Activated CD4-positive, alpha-beta T cell treated with anti-CD3 and anti-CD28 coated beads, Interleukin-2, amount 50 U/mL, for 48 hours (primary cell): ENCODE results near the gene EFEMP1.

Source experiments
- DNase-seq, 2 experiments: peaks; one replicate each; pipeline ENCODE4 v3.0.0-alpha.2; 2020

EFEMP1 gene

DNA sequence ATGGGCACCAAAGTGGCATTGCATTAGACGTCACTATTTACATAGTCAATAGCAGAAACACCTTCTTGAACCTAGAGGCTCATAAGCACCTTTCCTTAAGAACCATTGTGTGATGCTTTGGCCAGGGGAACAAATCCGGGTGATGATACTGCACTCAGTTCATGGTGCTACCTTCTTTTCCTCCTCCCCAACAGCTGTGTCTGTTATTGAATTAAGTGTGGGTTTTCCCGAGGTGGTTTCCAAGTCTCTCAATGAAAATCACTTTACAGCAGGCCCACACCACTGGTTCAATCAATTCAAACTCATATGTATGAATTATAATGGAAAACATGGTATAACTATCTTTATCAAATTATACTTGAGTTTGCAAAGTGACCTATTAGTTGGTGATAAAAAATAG is 9.3 kb upstream of the EFEMP1 start:
- no peak for DNase-seq

DNA sequence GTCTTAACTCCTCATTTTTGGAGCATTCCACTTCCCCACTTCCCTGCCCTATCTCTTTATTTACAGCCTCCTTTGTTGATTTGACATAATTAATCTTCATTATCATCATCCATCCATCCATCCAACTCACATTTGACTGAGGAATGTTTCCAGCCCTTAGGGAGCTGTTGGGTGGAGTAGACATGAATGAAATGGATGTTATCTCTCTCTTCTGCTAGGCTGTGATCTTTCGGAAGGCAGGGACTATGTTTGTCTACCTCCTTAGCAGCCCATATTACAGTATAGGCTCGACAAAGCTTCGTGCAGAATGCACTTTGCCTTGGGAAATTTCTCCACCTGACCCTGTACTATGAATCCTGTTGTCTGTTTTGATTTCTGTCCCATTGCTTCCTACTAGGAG is 7.7 kb upstream of the EFEMP1 start:
- no peak for DNase-seq

DNA sequence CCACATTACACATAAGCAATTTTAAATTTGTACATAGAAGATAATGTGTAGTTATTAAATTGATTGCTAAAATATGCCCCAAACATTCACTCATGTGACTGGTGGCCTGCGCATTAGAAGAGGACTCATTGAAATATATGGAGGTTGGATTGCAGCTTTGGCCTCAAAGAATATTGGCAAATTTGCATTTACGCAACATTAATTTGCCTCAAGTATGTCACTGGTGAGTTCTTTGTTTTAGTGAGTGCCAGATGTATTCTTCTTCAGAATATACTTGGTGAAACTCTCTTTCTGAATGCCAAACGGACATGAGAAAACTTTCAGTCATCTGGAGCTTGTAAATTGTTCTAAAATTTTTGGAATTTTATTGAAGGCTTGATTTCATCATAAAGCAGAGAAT is 5.9 kb upstream of the EFEMP1 start:
- no peak for DNase-seq

DNA sequence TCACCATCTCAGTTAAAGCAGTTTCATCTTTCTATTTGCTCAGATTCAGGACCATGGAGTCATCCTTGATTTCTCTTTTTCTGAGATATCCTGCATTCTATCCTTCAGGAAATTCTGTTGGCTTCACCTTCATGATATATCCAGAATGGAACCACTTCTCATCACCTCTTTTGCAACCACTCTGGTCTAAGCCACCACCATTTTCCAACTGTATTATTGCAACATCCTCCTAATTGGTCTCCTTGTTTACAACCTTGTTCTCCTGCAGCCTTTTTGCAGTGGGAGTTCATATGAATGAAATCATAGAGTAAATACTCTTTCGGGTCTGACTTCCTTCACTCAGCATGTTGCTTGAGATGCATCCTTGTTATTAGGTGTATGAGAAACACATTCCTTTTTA is 3.4 kb upstream of the EFEMP1 start:
- DNase-seq = no peak

DNA sequence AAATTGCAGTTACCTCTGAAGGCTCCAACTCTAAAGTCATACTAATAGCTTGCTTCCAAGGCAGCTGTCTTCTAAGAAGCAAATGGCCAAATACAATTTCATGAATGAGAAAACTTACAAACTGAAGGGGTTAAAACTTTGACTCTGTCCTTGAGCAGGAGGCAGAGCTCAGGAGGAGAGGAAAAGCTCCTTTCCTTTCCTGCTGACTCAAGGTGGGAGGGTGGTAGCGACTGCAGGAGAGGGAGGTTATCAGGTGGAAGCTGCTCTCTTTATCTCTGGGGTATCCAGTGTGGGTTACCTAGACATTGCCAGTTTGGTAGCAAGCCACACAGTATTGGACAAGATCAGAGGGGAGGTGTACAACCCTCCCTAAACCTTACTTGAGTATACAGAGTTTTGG is 2.7 kb upstream of the EFEMP1 start:
- DNase-seq = no peak

DNA sequence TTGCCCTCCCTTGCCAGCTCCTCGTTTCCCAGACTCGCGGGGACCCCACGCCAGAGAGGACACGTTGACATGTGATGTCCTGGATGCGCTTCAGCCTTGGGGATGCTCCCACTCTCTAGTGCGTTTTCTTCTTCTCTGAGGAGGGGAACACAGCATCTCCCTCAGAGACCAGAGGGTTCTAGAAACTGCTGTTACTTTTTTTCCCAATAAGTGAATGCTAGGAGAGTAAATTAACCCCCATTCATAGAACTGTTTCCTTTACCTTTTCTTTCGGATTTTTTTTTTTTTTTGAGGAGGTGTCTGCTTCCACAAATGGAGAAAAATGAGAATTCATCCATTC is 370 bp upstream of the EFEMP1 start:
- no peak for DNase-seq

DNA sequence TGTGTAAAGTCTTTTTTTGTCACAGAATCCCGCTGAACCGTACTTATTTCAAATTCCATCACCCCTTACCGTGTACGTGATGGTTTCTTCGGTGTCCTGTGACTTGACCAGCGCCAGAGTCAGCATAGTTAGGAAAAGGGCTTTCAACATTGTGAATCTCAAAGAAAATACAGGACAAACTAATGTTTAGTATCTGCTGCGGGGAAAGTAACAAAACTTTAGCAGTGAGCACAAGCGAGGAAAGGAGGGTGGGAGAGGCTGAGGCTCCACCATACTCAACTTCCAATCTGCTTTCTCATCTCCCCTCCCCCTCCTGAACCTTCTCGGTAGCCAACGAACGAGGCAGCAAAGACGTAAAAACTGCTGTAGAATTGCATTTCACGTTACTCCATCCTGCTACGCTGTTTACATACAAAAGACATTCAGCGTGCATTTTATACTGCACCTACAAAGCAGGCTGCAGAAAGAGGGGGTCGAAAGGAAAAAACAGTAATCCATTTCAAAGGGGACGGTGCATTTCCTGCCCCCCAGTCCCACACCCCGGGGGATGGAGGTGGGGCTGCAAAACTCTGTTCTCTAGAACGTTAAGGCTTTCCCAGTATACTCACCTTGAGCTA is 1.2 kb downstream of the EFEMP1 start:
- no peak for DNase-seq

DNA sequence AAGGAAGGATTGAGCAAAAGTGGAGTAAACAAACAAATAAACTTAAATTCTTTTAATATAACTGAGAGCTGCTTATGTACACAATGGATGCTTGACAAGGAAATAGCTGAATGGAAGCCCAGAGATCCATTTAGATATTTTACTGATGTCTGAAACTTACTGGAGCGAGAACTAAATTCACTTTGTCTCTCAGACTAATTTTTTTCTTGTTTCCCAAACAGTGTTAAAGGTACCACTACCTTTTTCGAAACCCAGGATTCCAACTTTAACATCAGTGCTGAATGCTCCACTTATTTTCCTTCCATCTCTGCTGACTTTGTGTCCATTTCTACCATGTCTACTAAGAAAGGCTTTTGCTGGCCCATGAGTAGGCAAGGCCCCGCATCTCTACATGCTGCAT is 4.0 kb downstream of the EFEMP1 start:
- DNase-seq = no peak

DNA sequence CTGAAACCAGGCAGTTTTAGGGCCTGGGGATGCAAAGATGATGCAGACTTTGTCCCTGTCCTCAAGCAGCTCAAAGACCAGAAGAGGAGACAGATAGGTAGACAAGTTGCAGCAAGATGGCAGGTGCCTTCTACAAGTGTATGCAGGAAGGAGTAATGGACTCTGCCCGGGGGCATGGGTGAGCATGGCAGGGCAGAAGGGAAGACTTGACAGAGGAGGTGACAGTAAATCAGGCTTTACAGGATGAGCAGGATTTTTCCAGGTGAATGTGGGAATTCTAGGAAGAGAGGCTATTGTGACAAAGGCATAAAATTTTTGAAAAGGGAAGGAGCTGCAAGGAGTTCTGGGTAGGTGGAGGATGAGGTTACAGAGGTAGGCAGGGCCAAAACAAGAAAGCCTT is 4.7 kb downstream of the EFEMP1 start:
- DNase-seq = no peak

DNA sequence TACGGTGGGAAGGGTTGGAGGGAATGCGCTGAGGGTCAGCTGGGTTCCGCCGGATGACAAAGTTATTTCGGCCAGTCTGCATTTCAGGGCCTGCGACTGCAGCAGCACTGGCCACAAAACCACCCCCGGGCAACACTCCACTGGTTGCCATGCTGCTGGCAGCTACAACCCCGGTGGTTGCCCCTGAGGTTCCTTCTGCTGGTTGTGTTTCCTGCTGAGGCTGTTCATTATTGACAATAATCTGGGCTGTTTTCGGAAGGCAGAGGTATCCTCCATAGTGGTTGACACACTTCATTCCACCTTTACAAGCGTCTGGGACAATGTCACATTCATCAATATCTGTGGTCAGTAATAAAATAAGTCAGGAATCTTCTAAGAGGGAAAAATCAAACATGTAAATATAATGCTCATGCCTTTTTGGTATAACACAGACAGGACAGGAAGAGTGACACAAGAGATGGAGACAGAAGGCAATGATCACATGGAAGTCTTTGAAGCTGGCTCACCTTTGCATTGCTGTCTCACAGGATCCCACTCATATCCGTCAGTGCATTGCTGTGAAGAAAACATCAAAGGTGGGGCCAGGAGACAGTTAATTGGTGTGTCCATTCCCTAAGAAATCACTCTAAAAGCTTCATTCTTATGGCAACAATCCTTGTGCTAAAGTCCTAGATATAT is 5.7 kb downstream of the EFEMP1 start:
- no peak for DNase-seq

DNA sequence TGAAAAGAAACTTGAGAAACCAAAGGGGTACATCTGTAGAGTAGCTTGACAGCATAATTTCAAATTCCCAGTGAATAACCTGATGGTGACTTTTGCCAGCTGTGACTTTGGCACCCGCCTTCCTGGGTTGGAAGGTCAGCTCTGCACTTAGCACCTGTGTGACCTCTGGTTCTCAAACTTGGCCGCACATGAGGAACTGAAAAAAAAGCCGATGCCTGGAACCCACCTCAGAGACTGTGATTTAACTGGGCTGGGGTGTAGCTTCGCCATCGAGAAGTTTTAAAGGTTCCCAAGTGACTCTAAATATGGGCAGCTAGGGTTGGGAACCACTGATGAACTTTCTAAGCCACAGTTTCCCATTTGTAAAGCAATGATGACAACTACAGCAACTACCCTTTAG is 6.5 kb downstream of the EFEMP1 start:
- DNase-seq = no peak

DNA sequence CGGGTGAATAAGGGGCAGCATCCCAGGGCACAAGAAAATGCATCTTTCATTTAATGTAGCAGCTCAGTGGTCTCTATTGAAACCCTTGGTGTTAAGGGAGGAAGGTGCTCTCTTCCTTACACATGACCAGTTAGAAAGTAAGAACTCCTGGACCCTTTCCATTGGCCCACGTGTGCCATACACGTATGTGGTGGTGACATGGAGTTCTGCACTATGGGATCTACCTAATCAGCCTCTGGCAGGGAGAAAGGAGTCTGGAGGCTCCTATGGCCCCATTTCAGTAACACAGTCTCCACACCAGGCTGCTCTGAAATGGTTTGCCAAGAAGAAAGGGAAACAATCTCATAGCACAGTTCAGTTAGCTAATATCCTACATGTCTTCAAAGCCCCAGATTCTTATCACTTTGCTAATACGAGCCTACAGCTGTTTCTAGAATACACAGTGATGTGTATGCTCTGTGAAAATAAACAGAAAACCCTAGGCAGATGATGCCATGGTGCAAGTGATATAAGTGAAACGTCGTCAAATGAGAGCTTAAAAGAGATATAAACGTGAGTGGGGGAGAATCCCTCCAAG is 7.0 kb downstream of the EFEMP1 start:
- no peak for DNase-seq

DNA sequence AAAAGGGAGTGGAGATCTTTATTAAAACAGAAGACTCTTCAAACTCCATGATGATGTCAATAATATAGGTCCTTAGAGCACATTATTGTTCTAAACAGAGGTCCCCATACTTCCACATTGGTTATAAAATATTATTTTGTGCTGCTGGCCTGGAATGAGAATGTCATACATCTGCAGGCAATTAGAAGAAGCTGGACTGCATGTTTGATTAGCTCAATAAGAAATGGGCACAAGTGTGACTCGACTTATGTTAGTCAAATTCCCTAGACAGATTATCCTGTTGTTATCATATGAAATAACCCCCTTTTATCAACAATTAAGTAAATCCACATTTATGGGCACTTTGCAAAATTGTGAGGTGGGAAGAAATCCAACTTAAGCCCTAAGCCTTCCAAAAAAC is 8.8 kb downstream of the EFEMP1 start:
- DNase-seq = no peak

DNA sequence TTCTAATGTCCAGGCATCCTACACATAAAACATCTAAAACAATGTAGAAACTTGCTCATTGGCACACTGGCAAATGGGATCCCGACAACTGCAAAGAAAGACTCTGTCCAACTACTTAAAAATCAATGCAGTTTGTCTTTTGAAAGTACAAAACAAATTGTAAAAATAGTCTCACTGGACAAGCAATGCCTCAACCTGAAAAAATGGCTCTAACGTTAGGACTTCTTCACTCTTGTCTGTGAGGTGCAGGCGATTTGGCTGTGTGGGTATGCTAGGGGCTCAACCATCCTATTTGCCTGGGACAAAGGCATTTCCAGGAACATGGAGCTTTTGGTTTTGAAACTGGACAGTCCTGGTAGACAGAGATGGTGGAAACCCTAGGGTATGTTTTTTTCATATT is 10.7 kb downstream of the EFEMP1 start:
- DNase-seq = no peak

DNA sequence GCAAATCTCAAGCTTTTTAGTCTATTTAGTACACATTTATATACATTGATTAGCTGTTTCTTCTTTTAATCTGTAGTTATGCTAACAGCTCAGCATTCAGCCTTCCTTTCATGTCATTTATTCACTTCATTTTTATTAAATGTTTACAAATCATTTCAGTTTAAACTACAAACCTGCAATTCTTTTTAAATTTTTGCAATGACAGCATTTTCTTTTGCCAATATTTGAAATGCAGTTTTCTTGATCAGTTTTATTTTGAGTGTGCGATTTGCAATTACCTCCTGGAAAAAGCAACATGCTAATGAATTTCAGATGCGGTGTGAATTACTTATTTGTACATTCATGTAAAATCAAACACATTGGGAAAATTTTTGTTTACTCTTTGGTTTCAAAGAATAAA is 13.5 kb downstream of the EFEMP1 start:
- DNase-seq = no peak

DNA sequence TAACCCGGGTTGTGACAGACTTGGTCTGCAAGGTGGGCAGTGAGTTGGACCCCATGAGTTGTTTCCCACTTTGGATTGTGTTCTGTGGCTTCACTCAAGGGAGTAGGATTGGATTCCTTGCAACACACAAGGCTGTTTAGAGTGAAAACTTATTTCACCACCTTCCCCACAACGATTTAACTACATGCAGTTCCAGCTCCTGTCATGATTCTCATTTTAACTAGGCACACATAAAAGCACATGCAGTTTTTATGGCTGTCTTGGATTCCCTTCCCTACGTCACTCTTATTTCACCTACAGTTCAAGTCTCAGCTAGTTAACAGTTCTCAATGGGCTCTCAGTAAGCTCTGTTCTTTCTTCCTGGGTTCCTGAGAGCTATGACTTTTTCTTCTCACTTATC is 15.9 kb downstream of the EFEMP1 start:
- DNase-seq = no peak

DNA sequence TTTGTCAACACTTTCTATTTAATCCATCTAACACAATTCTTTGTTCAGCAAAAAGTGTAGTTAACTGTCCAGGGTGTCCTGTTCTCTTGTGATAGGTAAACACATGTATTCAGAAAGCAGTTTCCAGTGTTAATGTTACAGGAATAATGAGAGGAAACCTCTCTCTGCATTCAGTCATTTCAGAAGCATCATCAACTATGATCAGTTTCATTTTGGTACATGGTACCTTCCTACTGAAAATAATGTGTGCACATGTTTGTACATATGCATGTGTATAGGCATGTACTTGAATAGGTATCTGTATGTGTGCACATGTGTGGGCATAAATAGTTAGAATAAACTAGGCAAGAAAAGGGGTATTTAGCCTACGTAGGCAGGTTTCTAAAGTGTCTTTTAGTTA is 16.6 kb downstream of the EFEMP1 start:
- DNase-seq = no peak

DNA sequence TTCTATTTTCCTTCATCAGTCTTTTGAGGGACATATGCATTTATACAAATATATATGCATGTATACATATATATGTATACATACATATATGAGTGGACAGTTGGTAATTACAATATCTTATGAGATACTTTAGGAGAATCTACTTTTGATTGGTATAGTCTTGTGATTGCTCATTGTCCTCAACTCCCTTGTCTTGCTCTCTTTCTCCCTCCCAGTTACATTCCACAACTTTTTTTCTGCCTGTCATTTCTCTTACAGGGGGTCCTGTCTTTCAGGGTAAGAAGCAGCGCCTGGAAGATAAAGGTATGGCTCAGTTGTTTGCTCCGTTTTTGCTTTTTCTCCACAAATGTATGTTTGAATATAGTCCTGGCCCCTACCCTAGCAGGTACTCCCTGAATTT is 19.9 kb downstream of the EFEMP1 start:
- DNase-seq = no peak

DNA sequence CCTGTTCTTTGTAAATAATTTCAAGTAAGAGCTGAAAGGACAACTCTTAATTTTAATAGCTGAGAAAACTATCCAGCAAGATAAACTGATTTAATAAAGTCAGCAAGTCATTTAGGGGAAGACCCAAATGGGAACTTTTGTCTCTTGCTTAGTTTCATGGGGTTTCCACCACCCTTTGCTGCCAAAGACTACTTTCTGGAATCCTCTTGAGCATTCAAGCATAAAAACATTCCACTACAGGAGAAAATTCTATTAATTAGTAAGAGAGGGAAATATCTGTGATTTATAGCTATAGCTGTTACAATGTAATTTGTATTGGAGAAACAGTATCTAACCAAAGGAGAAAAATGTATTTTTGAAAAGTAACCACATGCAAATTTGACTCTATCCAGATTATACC is 20.6 kb downstream of the EFEMP1 start:
- DNase-seq = no peak

DNA sequence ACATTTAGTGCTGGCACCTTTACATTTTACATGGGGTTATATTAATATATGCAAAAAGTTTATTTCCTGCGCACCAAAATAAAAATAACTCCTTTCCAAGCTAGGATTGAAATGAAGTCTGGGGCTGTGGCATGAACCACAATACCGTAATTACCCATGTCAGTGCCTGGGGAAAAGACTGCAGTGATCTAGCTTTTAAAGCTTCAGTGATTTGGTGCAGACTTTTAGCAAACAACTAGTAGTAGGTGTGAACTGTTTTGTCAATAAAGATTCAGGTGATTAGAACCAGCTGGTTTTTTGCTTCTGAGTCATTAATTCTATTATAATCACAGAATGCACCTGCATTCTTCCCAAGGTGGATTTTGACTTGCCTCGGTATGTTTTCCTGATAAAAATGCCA is 21.2 kb downstream of the EFEMP1 start:
- DNase-seq = no peak

DNA sequence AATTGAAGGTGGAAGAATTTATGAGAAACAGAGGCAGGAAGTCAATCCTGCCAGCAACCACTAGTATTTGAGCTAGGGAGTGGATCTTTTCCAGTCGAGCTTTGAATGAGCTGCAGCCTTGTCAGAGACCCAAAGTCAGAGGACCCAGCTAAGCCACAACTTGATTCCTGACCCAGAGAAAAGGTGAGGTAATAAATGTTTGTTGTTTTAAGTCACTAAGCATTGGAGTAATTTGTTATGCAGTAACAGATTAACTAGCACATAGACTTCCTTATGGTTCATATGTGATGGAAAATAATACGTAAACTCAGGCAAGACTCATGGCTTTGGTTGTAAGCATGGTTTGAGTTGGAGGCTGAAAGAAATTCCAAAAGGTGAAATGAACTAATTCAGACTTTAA is 21.6 kb downstream of the EFEMP1 start:
- DNase-seq = no peak

DNA sequence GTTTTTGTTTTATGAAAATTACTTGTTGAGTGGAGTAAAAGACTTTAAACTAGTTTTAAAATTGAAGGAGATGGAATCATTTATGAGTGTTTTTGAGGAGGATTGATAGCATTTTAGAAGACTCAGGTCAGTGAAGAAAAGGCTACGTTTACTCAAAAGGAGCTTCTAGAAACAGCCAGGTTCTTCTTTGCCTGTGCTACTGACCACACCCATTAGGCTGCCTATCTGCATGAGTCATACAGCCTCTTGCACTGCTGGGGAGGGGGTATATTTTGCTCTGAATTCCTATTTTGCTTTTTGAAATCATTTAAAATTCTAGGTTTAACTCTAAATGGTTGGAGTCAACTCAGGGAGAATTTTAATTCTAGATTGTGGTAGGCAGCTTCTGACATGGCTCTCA is 22.3 kb downstream of the EFEMP1 start:
- DNase-seq = no peak

DNA sequence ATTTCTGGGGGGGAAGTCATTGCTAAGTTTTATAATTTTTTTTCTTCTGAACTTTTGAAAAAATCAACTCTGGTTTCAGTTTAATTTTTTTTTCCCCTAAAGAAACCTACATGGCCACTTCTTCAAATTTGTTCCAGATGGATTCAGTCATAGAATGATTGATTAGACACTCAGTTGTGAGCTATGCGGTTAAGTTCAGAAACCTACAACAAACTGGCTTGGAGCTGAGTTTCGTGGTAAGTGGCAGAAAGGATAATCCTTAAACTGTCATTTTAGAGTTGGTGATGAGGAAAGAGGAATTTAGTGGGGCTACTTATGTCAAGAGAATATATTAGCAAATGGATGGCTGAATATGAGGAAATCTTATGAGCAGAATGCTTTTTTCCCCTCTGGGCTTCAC is 23.7 kb downstream of the EFEMP1 start:
- no peak for DNase-seq

DNA sequence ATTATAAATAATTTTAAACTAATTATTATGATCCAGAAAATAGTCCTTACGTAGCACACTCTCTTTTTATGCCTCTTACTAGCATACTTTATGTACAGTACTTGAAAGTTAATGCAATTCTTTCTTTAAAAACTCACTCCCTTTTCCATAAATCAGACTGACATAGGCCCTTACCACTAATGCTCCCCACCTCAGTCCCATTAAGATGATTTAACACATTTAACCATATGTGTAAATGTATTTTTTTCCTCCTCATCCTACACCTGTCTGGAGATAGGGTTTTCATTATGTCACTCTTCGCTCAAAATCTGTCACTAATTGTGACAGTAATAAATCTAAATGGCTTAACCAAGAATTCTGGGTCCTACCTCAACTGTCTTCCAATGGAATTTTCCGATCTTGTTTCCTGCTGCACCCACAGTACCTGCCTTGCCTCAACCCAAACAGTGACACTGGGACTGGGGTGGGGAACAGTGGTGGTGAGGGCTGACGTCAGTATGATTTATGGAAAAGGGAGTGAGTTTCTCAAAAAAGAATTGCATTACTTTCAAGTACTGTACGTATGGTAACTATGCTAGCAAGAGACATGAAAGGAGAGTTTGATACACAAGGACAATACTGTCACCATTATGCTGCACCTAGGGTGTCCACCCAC is 25.1 kb downstream of the EFEMP1 start:
- no peak for DNase-seq

DNA sequence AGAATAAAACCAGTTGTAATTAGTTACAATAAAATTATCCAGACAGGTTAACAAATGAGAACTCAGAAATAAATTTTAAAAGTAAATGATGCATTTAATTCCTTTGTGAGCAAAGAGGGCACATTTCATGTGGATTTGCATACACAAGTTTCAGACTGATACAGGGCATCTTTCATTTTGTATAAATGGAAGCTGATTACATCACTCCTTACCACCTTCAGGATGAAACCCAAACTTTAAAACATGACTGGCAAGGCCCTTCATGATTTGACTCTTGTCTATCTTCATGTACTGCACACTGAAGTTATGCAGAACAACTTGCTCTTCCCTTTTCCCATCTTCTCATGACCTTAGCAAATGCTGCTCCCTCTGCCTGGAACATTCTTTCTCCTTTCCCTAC is 26.9 kb downstream of the EFEMP1 start:
- DNase-seq = no peak
